Activated naive CD8-positive, alpha-beta T cell treated with anti-CD3 and anti-CD28 coated beads, Interleukin-2, amount 50 U/mL, for 24 hours (primary cell): ENCODE results near the gene CDH13.
A peak's percentile ranks its signal among the peaks of the same experiment; 100 is the strongest.

Experiments used
- ATAC-seq: fragments of 150-1000 bp; cut with Tn5 transposase; one replicate; pipeline ENCODE4 v1.10.0; 2021
- DNase-seq: peaks from one replicate; pipeline ENCODE4 v3.0.0; 2021
- H3K27ac Mint-ChIP-seq: one replicate; pipeline ENCODE4 v1.8.0; 2021; ENCODE audit warnings: mild to moderate bottlenecking, mixed read lengths
- H3K27me3 Mint-ChIP-seq: one replicate; pipeline ENCODE4 v1.8.0; 2021; ENCODE audit warnings: mixed read lengths
- H3K36me3 Mint-ChIP-seq: one replicate; pipeline ENCODE4 v1.8.0; 2021; ENCODE audit warnings: low read depth, mixed read lengths
- H3K4me1 Mint-ChIP-seq: one replicate; pipeline ENCODE4 v1.8.0; 2021; ENCODE audit warnings: mixed read lengths
- H3K4me3 Mint-ChIP-seq: one replicate; pipeline ENCODE4 v1.8.0; 2021; ENCODE audit warnings: mild to moderate bottlenecking, moderate library complexity, mixed read lengths
- H3K9me3 Mint-ChIP-seq: one replicate; pipeline ENCODE4 v1.8.0; 2021; ENCODE audit warnings: mixed read lengths

Gene CDH13

GRCh38 chr16:82653550-82654511, 27.1 kb downstream of the CDH13 start:
- H3K36me3 Mint-ChIP-seq: no peaks in the 10 kb centered on the region
- H3K27ac Mint-ChIP-seq: peak overlapping the region; percentile 85
- H3K9me3 Mint-ChIP-seq: no peaks in the 10 kb centered on the region
- DNase-seq (peak; percentile 28), ATAC-seq (peak; percentile 74)
- H3K4me1 Mint-ChIP-seq: peaks cover 82% of the 10 kb centered on the region
- peak overlapping the region; percentile 67 for H3K4me3 Mint-ChIP-seq
- peaks cover 3% of the 10 kb centered on the region for H3K27me3 Mint-ChIP-seq

GRCh38 chr16:82655072-82655714, 28.4 kb downstream of the CDH13 start:
- DNase-seq (peak; percentile 51), ATAC-seq (peak; percentile 65)
- no peaks in the 10 kb centered on the region for H3K36me3 Mint-ChIP-seq
- H3K27me3 Mint-ChIP-seq: no peaks in the 10 kb centered on the region
- H3K4me3 Mint-ChIP-seq: peak overlapping the region; percentile 15
- no peaks in the 10 kb centered on the region for H3K9me3 Mint-ChIP-seq
- peaks cover 86% of the 10 kb centered on the region for H3K4me1 Mint-ChIP-seq
- H3K27ac Mint-ChIP-seq: peak overlapping the region; percentile 65

GRCh38 chr16:82655720-82656490, 29.1 kb downstream of the CDH13 start:
- no peak overlapping the region for H3K4me3 Mint-ChIP-seq
- no peaks in the 10 kb centered on the region for H3K36me3 Mint-ChIP-seq
- no peaks in the 10 kb centered on the region for H3K27me3 Mint-ChIP-seq
- no peak for DNase-seq
- peak overlapping the region; percentile 65 for H3K27ac Mint-ChIP-seq
- peaks cover 84% of the 10 kb centered on the region for H3K4me1 Mint-ChIP-seq
- no peak for ATAC-seq
- no peaks in the 10 kb centered on the region for H3K9me3 Mint-ChIP-seq

GRCh38 chr16:82657239-82657638, 30.5 kb downstream of the CDH13 start:
- Mint-ChIP-seq H3K9me3 (no peaks in the 10 kb centered on the region), H3K27me3 (no peaks in the 10 kb centered on the region), H3K27ac (no peak overlapping the region), H3K4me3 (no peak overlapping the region), H3K4me1 (peaks cover 74% of the 10 kb centered on the region), H3K36me3 (no peaks in the 10 kb centered on the region)
- DNase-seq (no peak), ATAC-seq (no peak)

- peaks cover 68% of the 10 kb centered on the region for H3K4me1 Mint-ChIP-seq
- no peak overlapping the region for H3K4me3 Mint-ChIP-seq
- H3K9me3 Mint-ChIP-seq: no peaks in the 10 kb centered on the region
- ATAC-seq (no peak), DNase-seq (no peak)
- H3K27me3 Mint-ChIP-seq: no peaks in the 10 kb centered on the region
- H3K27ac Mint-ChIP-seq: no peak overlapping the region
- no peaks in the 10 kb centered on the region for H3K36me3 Mint-ChIP-seq
Measured at GRCh38 chr16:82657786-82658185, 31.0 kb downstream of the CDH13 start.

GRCh38 chr16:82658796-82659195, 32.0 kb downstream of the CDH13 start:
- Mint-ChIP-seq H3K4me1 (peaks cover 59% of the 10 kb centered on the region), H3K9me3 (no peaks in the 10 kb centered on the region), H3K4me3 (no peak overlapping the region), H3K27me3 (no peaks in the 10 kb centered on the region), H3K36me3 (no peaks in the 10 kb centered on the region), H3K27ac (no peak overlapping the region)
- DNase-seq (no peak), ATAC-seq (no peak)

GRCh38 chr16:82660075-82660645, 33.4 kb downstream of the CDH13 start:
- no peaks in the 10 kb centered on the region for H3K27me3 Mint-ChIP-seq
- H3K9me3 Mint-ChIP-seq: no peaks in the 10 kb centered on the region
- H3K4me3 Mint-ChIP-seq: peak overlapping the region; percentile 21
- H3K27ac Mint-ChIP-seq: peak overlapping the region; percentile 28
- ATAC-seq: no peak
- H3K36me3 Mint-ChIP-seq: no peaks in the 10 kb centered on the region
- peaks cover 46% of the 10 kb centered on the region for H3K4me1 Mint-ChIP-seq
- peak; percentile 20 for DNase-seq

GRCh38 chr16:82660966-82661365, 34.2 kb downstream of the CDH13 start:
- Mint-ChIP-seq H3K9me3 (no peaks in the 10 kb centered on the region), H3K36me3 (no peaks in the 10 kb centered on the region), H3K27me3 (no peaks in the 10 kb centered on the region), H3K4me1 (peaks cover 38% of the 10 kb centered on the region), H3K27ac (no peak overlapping the region), H3K4me3 (no peak overlapping the region)
- no peak for DNase-seq
- no peak for ATAC-seq

GRCh38 chr16:82664181-82664580, 37.4 kb downstream of the CDH13 start:
- ATAC-seq: no peak

GRCh38 chr16:82665025-82665424, 38.3 kb downstream of the CDH13 start:
- Mint-ChIP-seq H3K4me3 (no peak overlapping the region), H3K27me3 (peaks cover 2% of the 10 kb centered on the region), H3K36me3 (no peaks in the 10 kb centered on the region), H3K27ac (no peak overlapping the region), H3K4me1 (peaks cover 7% of the 10 kb centered on the region), H3K9me3 (no peaks in the 10 kb centered on the region)
- ATAC-seq (no peak), DNase-seq (no peak)

More at GRCh38 chr16:82664181-82664580, 37.4 kb downstream of the CDH13 start:
- peaks cover 2% of the 10 kb centered on the region for H3K27me3 Mint-ChIP-seq
- no peaks in the 10 kb centered on the region for H3K9me3 Mint-ChIP-seq
- H3K36me3 Mint-ChIP-seq: no peaks in the 10 kb centered on the region
- peaks cover 14% of the 10 kb centered on the region for H3K4me1 Mint-ChIP-seq
- no peak for DNase-seq
- H3K4me3 Mint-ChIP-seq: no peak overlapping the region
- no peak overlapping the region for H3K27ac Mint-ChIP-seq

GRCh38 chr16:82667437-82667836, 40.7 kb downstream of the CDH13 start:
- ATAC-seq (no peak), DNase-seq (no peak)
- Mint-ChIP-seq H3K36me3 (no peaks in the 10 kb centered on the region), H3K4me3 (no peak overlapping the region), H3K27ac (no peak overlapping the region), H3K4me1 (no peaks in the 10 kb centered on the region), H3K27me3 (peaks cover 2% of the 10 kb centered on the region), H3K9me3 (no peaks in the 10 kb centered on the region)

- no peaks in the 10 kb centered on the region for H3K4me1 Mint-ChIP-seq
- H3K27ac Mint-ChIP-seq: no peak overlapping the region
- H3K27me3 Mint-ChIP-seq: peaks cover 2% of the 10 kb centered on the region
- DNase-seq (no peak), ATAC-seq (no peak)
- no peaks in the 10 kb centered on the region for H3K36me3 Mint-ChIP-seq
- H3K4me3 Mint-ChIP-seq: no peak overlapping the region
- no peaks in the 10 kb centered on the region for H3K9me3 Mint-ChIP-seq
Measured at GRCh38 chr16:82668094-82668493, 41.3 kb downstream of the CDH13 start.

- no peak overlapping the region for H3K4me3 Mint-ChIP-seq
- DNase-seq (peak; percentile 38), ATAC-seq (peak; percentile 36)
- H3K27ac Mint-ChIP-seq: no peak overlapping the region
- H3K9me3 Mint-ChIP-seq: no peaks in the 10 kb centered on the region
- H3K27me3 Mint-ChIP-seq: peaks cover 2% of the 10 kb centered on the region
- H3K4me1 Mint-ChIP-seq: no peaks in the 10 kb centered on the region
- no peaks in the 10 kb centered on the region for H3K36me3 Mint-ChIP-seq
Measured at GRCh38 chr16:82671741-82672140, 45.0 kb downstream of the CDH13 start.

- no peak overlapping the region for H3K4me3 Mint-ChIP-seq
- ATAC-seq (no peak), DNase-seq (no peak)
- peaks cover 2% of the 10 kb centered on the region for H3K27me3 Mint-ChIP-seq
- H3K4me1 Mint-ChIP-seq: no peaks in the 10 kb centered on the region
- no peaks in the 10 kb centered on the region for H3K36me3 Mint-ChIP-seq
- H3K9me3 Mint-ChIP-seq: no peaks in the 10 kb centered on the region
- no peak overlapping the region for H3K27ac Mint-ChIP-seq
Measured at GRCh38 chr16:82672676-82673075, 45.9 kb downstream of the CDH13 start.
